ENCODE data around the gene PHF24. TPM values are rescaled to one million over a fixed set of nuclear protein-coding genes. Genes with fewer than 3 reads are reported as not detected.

The PHF24 gene
- polyA plus RNA-seq, 1 of the 3 experiments (the other 2 are of a cell fraction) = not detected

GRCh38 chr9:34990908-34991606, 33.0 kb downstream of the PHF24 start:
- H3K27me3 ChIP-seq (ENCODE audit: insufficient read depth) = no peaks in the 10 kb centered on the region
- H3K27ac ChIP-seq (ENCODE audit: low read depth in 2 of 2, low read length in 1 of 2) = no peak overlapping the region; a peak in 1 of 4 replicates
- no peak for TF ChIP-seq SIN3A (IDR thresholded peaks at IDR 0.05; ENCODE audit: borderline replicate concordance, low read depth, low read length)
- TF ChIP-seq NFIC (IDR thresholded peaks at IDR 0.05; ENCODE audit: borderline replicate concordance) = no peak
- TF ChIP-seq CTCF (IDR thresholded peaks at IDR 0.05) = no peak
- no peak for DNase-seq
- H3F3A ChIP-seq (replicated peaks; ENCODE audit: insufficient read depth) = peaks cover 24% of the 10 kb centered on the region
- H3K4me1 ChIP-seq (ENCODE audit: control insufficient read depth in 1 of 2, insufficient read depth in 2 of 2, low read depth in 1 of 2, low read length in 1 of 2) = peaks cover 28 to 76% of the 10 kb centered on the region in 2 experiments
- H3K4me3 ChIP-seq (ENCODE audit: low read depth in 2 of 2, low read length in 1 of 2) = peak overlapping the region in 1 of 2 experiments; percentile 94; a peak in 2 of 4 replicates
- peaks cover 3% of the 10 kb centered on the region; the same call in 1 of the 2 replicates for H3K79me2 ChIP-seq (ENCODE audit: insufficient read depth)
- no peak overlapping the region for H2AFZ ChIP-seq (ENCODE audit: low read depth)
- WGBS (ENCODE audit: low lambda C conversion rate) = 91% methylated on average over 7 of the region's 7 CpGs
- CTCF ChIA-PET = interaction anchor here (0.6 to 8.5 kb wide), 7 partner anchors 10 to 231 kb away, joined by 3 to 174 read pairs (median 3); partner anchors contain the start of gene PIGO
- no peaks in the 10 kb centered on the region for H4K20me1 ChIP-seq (ENCODE audit: insufficient read depth)
- peak overlapping the region; percentile 84; the same call in 1 of the 2 replicates for H3K4me2 ChIP-seq
- POLR2A ChIA-PET = interaction anchor here (1.7 to 2.3 kb wide), 2 partner anchors 81 to 92 kb away, joined by 5 to 9 read pairs; partner anchors contain the start of gene VCP
- H3K9me2 ChIP-seq = no peaks in the 10 kb centered on the region
- H3K36me3 ChIP-seq (replicated peaks in 1 of 2; ENCODE audit: control insufficient read depth in 1 of 2, insufficient read depth in 2 of 2, low read length in 1 of 2) = peaks cover 1 to 4% of the 10 kb centered on the region in 2 experiments
- H3K9ac ChIP-seq = no peak overlapping the region
- no peaks in the 10 kb centered on the region for H3K9me3 ChIP-seq

- Histone ChIP-seq H4K20me1 (ENCODE audit: insufficient read depth) (no peaks in the 10 kb centered on the region), H3K4me3 (ENCODE audit: low read depth in 2 of 2, low read length in 1 of 2) (no peak overlapping the region), H3K4me2 (peak overlapping the region; percentile 48), H3K4me1 (ENCODE audit: control insufficient read depth in 1 of 2, insufficient read depth in 2 of 2, low read depth in 1 of 2, low read length in 1 of 2) (peaks cover 28 to 69% of the 10 kb centered on the region in 2 experiments), H3F3A (replicated peaks; ENCODE audit: insufficient read depth) (peaks cover 24% of the 10 kb centered on the region), H3K79me2 (ENCODE audit: insufficient read depth) (peaks cover 3% of the 10 kb centered on the region; the same call in 1 of the 2 replicates), H3K9ac (no peak overlapping the region), H3K36me3 (replicated peaks in 1 of 2; ENCODE audit: control insufficient read depth in 1 of 2, insufficient read depth in 2 of 2, low read length in 1 of 2) (peaks cover 7 to 9% of the 10 kb centered on the region in 2 experiments), H2AFZ (ENCODE audit: low read depth) (no peak overlapping the region), H3K27ac (ENCODE audit: low read depth in 2 of 2, low read length in 1 of 2) (peak overlapping the region; percentile 75 to 88; a peak in 3 of 4 replicates), H3K9me2 (no peaks in the 10 kb centered on the region), H3K27me3 (ENCODE audit: insufficient read depth) (no peaks in the 10 kb centered on the region), H3K9me3 (no peaks in the 10 kb centered on the region)
- TF ChIP-seq CTCF (IDR thresholded peaks at IDR 0.05) (peak; percentile 14; the same call in 1 of the 2 replicates), RAD21 (IDR thresholded peaks at IDR 0.05; ENCODE audit: low read length) (no peak), RXRA (IDR thresholded peaks at IDR 0.05; ENCODE audit: borderline replicate concordance, low read depth) (no peak)
- 80% methylated on average over 15 of the region's 15 CpGs for WGBS (ENCODE audit: low lambda C conversion rate)
- DNase-seq = no peak
- ChIA-PET CTCF (interaction anchor here (1.0 to 8.5 kb wide), 5 partner anchors 9 to 96 kb away, joined by 3 to 174 read pairs (median 3); partner anchors contain the start of gene VCP), POLR2A (interaction anchor here (1.7 kb wide), 1 partner anchor 92 kb away, joined by 5 read pairs; no protein-coding TSS in a partner anchor)
These were observed 33.7 kb downstream of the PHF24 start for GRCh38 chr9:34991607-34992375.

Data from SK-N-SH (cell line).